Cardiac fibroblast (primary cell): ENCODE data around the gene ABHD3.

Experiments used
- DNase-seq, 2 donors: peaks; one replicate each; pipeline versions ENCODE4 v3.0.0 to v3.0.0-alpha.2; 2010; ENCODE audit warnings: low read depth in 2 of 2
- H3K4me3 ChIP-seq, 2 donors: replicated peaks in 1 of 2; 1 replicate in 1 of 2; 2 replicates in 1 of 2; pipeline ENCODE4 v1.5.1; 2011; ENCODE audit warnings: low read depth in 2 of 2, low read length in 2 of 2, mild to moderate bottlenecking in 2 of 2, moderate library complexity in 1 of 2
- CTCF ChIP-seq: IDR thresholded peaks from one replicate; pipeline ENCODE4 v1.5.1; 2011; ENCODE audit warnings: low read depth, mild to moderate bottlenecking, low read length, inconsistent platforms

The ABHD3 gene

GRCh38 chr18:21704603-21705364 lies at the start of gene ABHD3:
Gene ABHD3, minus strand, starts transcription at chr18:21704774. Its CDS starts 109 bp downstream, at chr18:21704665.
- DNase-seq = peak; percentile 87 to 93
- peak; percentile 51 for TF ChIP-seq CTCF

GRCh38 chr18:21747764-21748693 lies 43.5 kb upstream of the ABHD3 start:
- no peak overlapping the region for H3K4me3 ChIP-seq
- no peak for TF ChIP-seq CTCF

More at GRCh38 chr18:21704603-21705364, at the start of gene ABHD3:
- H3K4me3 ChIP-seq = peak within 1 kb of the TSS; percentile 79 to 80

GRCh38 chr18:21747268-21747667 lies 42.7 kb upstream of the ABHD3 start:
- DNase-seq = no peak
- no peak overlapping the region for H3K4me3 ChIP-seq
- no peak for TF ChIP-seq CTCF

More at GRCh38 chr18:21747764-21748693, 43.5 kb upstream of the ABHD3 start:
- no peak for DNase-seq

- TF ChIP-seq CTCF = no peak
- no peak overlapping the region for H3K4me3 ChIP-seq
- DNase-seq = no peak
Observed at GRCh38 chr18:21745231-21745630, 40.7 kb upstream of the ABHD3 start.

GRCh38 chr18:21743166-21743832 lies 38.7 kb upstream of the ABHD3 start:
- TF ChIP-seq CTCF = no peak
- no peak for DNase-seq
- no peak overlapping the region for H3K4me3 ChIP-seq

GRCh38 chr18:21742315-21742687 lies 37.7 kb upstream of the ABHD3 start:
- peak in 1 of 2 donors; percentile 36 for DNase-seq
- peak overlapping the region; percentile 87 to 92 for H3K4me3 ChIP-seq
- TF ChIP-seq CTCF = no peak
